Measurements from ENCODE around the gene SERPINB4. TPM values are rescaled to one million over a fixed set of nuclear protein-coding genes. Genes with fewer than 3 reads are reported as not detected.

The SERPINB4 gene
- total RNA-seq, 1 donor from 2014 or later, result not detected

GRCh38 chr18:63588909-63589308 is 55.1 kb downstream of the SERPINB4 start:
- DNase-seq (ENCODE audit: low spot score in 2 of 2, unreplicated experiment in 2 of 2), result no peak
- TF ChIP-seq, protein P1, sequence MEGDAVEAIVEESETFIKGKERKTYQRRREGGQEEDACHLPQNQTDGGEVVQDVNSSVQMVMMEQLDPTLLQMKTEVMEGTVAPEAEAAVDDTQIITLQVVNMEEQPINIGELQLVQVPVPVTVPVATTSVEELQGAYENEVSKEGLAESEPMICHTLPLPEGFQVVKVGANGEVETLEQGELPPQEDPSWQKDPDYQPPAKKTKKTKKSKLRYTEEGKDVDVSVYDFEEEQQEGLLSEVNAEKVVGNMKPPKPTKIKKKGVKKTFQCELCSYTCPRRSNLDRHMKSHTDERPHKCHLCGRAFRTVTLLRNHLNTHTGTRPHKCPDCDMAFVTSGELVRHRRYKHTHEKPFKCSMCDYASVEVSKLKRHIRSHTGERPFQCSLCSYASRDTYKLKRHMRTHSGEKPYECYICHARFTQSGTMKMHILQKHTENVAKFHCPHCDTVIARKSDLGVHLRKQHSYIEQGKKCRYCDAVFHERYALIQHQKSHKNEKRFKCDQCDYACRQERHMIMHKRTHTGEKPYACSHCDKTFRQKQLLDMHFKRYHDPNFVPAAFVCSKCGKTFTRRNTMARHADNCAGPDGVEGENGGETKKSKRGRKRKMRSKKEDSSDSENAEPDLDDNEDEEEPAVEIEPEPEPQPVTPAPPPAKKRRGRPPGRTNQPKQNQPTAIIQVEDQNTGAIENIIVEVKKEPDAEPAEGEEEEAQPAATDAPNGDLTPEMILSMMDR (IDR thresholded peaks at IDR 0.05; ENCODE audit: unreplicated experiment), result no peak
- H3K4me3 Mint-ChIP-seq, result no peak overlapping the region
- H3K36me3 Mint-ChIP-seq, result no peaks in the 10 kb centered on the region
- no peaks in the 10 kb centered on the region for H3K27me3 Mint-ChIP-seq (ENCODE audit: low read depth)
- peaks cover 30% of the 10 kb centered on the region for H3K4me1 Mint-ChIP-seq
- no peak overlapping the region for H3K27ac Mint-ChIP-seq
- H3K9me3 Mint-ChIP-seq, result peaks cover 7% of the 10 kb centered on the region

Other genes with a start within 250 kb of the SERPINB4 start
- 41.4 to 43.8 TPM (median 43.3 TPM) in 3 replicates for gene VPS4B, start 221.8 kb downstream of the SERPINB4 start, total RNA-seq
- 0.13 to 0.22 TPM (median 0.18 TPM) in 3 replicates for gene SERPINB5, start 167.3 kb downstream of the SERPINB4 start, total RNA-seq
- not detected in 3 replicates for gene SERPINB12, start 101.9 kb downstream of the SERPINB4 start, total RNA-seq
- gene SERPINB13, start 56.9 kb downstream of the SERPINB4 start, total RNA-seq, result 0.27 to 0.77 TPM (median 0.38 TPM) in 3 replicates
- gene SERPINB3, start 17.6 kb upstream of the SERPINB4 start, total RNA-seq, result not detected in 3 replicates
- gene SERPINB11, start 58.7 kb upstream of the SERPINB4 start, total RNA-seq, result not detected in 3 replicates
- gene SERPINB7, start 131.2 kb upstream of the SERPINB4 start, total RNA-seq, result 0.40 to 0.68 TPM (median 0.51 TPM) in 3 replicates
- gene SERPINB2, start 243.4 kb upstream of the SERPINB4 start, total RNA-seq, result 1.00 to 1.4 TPM (median 1.2 TPM) in 3 replicates

All from mesothelial cell of epicardium (in vitro differentiated cells).